Smooth muscle cell (in vitro differentiated cells): ENCODE measurements around the gene HPRT1. TPM values are rescaled to one million over a fixed set of nuclear protein-coding genes. Genes with fewer than 3 reads are reported as not detected.

ENCODE experiments used
- DNase-seq: peaks from one replicate; lab custom pipeline; 2025; ENCODE audit not compliant: unreplicated experiment; lab: John Stamatoyannopoulos, UW
- H2AFZ ChIP-seq: fragments of 200-600 bp; sonication (generic); 2 replicates; pipeline ENCODE4 v1.6.0; 2016; ENCODE audit warnings: antibody characterized with exemption, low read depth, mild to moderate bottlenecking
- H3F3A ChIP-seq: fragments of 200-600 bp; sonication (generic); 2 replicates; pipeline ENCODE4 v1.6.0; 2017; ENCODE audit warnings: antibody characterized with exemption, low read depth
- H3K27ac ChIP-seq: fragments of 200-600 bp; sonication (generic); 2 replicates; pipeline ENCODE4 v1.5.1; 2016; ENCODE audit warnings: low read depth, mild to moderate bottlenecking
- H3K27me3 ChIP-seq: fragments of 200-600 bp; sonication (generic); 2 replicates; pipeline ENCODE4 v1.6.1; 2016; ENCODE audit warnings: low read depth, mild to moderate bottlenecking
- H3K36me3 ChIP-seq: fragments of 200-600 bp; sonication (generic); 2 replicates; pipeline ENCODE4 v1.5.1; 2016; ENCODE audit warnings: low read depth
- H3K4me1 ChIP-seq: fragments of 200-600 bp; sonication (generic); 2 replicates; pipeline ENCODE4 v1.5.1; 2016; ENCODE audit warnings: low read depth
- H3K4me2 ChIP-seq: fragments of 200-600 bp; sonication (generic); 2 replicates; pipeline ENCODE4 v1.6.0; 2016; ENCODE audit warnings: mild to moderate bottlenecking
- H3K4me3 ChIP-seq: fragments of 200-600 bp; sonication (generic); 2 replicates; pipeline ENCODE4 v1.5.1; 2016; ENCODE audit warnings: mild to moderate bottlenecking
- H3K79me2 ChIP-seq: fragments of 200-600 bp; sonication (generic); 2 replicates; pipeline ENCODE4 v1.6.0; 2016; ENCODE audit warnings: low read depth, mild to moderate bottlenecking
- H3K9ac ChIP-seq: fragments of 200-600 bp; sonication (generic); 2 replicates; pipeline ENCODE4 v1.6.0; 2016; ENCODE audit warnings: low read depth
- H3K9me3 ChIP-seq: fragments of 200-600 bp; sonication (generic); replicated peaks from 2 replicates; pipeline ENCODE4 v1.5.1; 2016; ENCODE audit warnings: low read depth
- H4K20me1 ChIP-seq: fragments of 200-600 bp; sonication (generic); 2 replicates; pipeline ENCODE4 v1.6.0; 2016; ENCODE audit warnings: low read depth
- CTCF ChIP-seq: fragments of 200-600 bp; sonication (generic); IDR thresholded peaks from 2 replicates; pipeline ENCODE4 v1.5.1; 2017; ENCODE audit warnings: borderline replicate concordance, mild to moderate bottlenecking, antibody characterized with exemption; ENCODE audit not compliant: insufficient read depth, poor library complexity, severe bottlenecking
- WGBS: methylation state at CpG from one replicate; pipeline ENCODE4 v1.1.7; 2016; ENCODE audit warnings: low lambda C conversion rate; 5-methylcytosine and 5-hydroxymethylcytosine counted together
- polyA plus RNA-seq: library from polyadenylated mRNA; unstranded; fragments of >200 nt; fragmentation: Nextera tagmentation; extraction: Ambion mirVana; gene quantifications from 2 replicates; pipeline ENCODE4 v1.2.1, GENCODE V29; 2016
- total RNA-seq: library from RNA; depleted of rRNA; stranded (reverse); fragments of >200 nt; gene quantifications from 2 replicates; pipeline ENCODE4 v1.2.3, GENCODE V29; 2014

Gene HPRT1
- total RNA-seq (4.2 and 12.6 TPM in 2 replicates), polyA plus RNA-seq (16.2 and 21.1 TPM in 2 replicates)

GRCh38 chrX:134460005-134460861 is at the start of gene HPRT1:
HPRT1 (plus strand) TSS chrX:134460165; CDS start chrX:134460312, 147 bp downstream.
- Histone ChIP-seq H3K27me3 (no peaks in the 10 kb centered on the region), H3K36me3 (no peaks in the 10 kb centered on the region), H3K4me2 (peak within 1 kb of the TSS; percentile 86), H2AFZ (peak within 1 kb of the TSS; percentile 72), H4K20me1 (no peaks in the 10 kb centered on the region), H3K4me1 (no peaks in the 10 kb centered on the region), H3K9me3 (no peaks in the 10 kb centered on the region), H3K4me3 (peak within 1 kb of the TSS; percentile 64), H3F3A (no peaks in the 10 kb centered on the region), H3K27ac (no peak within 1 kb of the TSS), H3K9ac (no peak within 1 kb of the TSS), H3K79me2 (peaks cover 3% of the 10 kb centered on the region)
- TF ChIP-seq CTCF, result no peak
- WGBS, result 37% methylated on average over 49 of the region's 85 CpGs
- DNase-seq, result peak; percentile 25

- H3K4me1 ChIP-seq, result no peaks in the 10 kb centered on the region
- H2AFZ ChIP-seq, result no peak overlapping the region
- H3K4me3 ChIP-seq, result no peak overlapping the region
- no peak overlapping the region for H3K27ac ChIP-seq
- no peaks in the 10 kb centered on the region for H3F3A ChIP-seq
- H3K27me3 ChIP-seq, result no peaks in the 10 kb centered on the region
- no peak overlapping the region for H3K9ac ChIP-seq
- DNase-seq, result no peak
- no peaks in the 10 kb centered on the region for H4K20me1 ChIP-seq
- H3K9me3 ChIP-seq, result no peaks in the 10 kb centered on the region
- 86% methylated on average over 5 of the region's 5 CpGs for WGBS
- H3K79me2 ChIP-seq, result no peaks in the 10 kb centered on the region
- H3K4me2 ChIP-seq, result no peak overlapping the region
- no peaks in the 10 kb centered on the region for H3K36me3 ChIP-seq
- no peak for TF ChIP-seq CTCF
Observed at GRCh38 chrX:134416087-134416486, 43.9 kb upstream of the HPRT1 start.

- no peak overlapping the region for H3K27ac ChIP-seq
- H2AFZ ChIP-seq, result no peak overlapping the region
- no peaks in the 10 kb centered on the region for H3K36me3 ChIP-seq
- 82% methylated on average over 8 of the region's 8 CpGs for WGBS
- no peaks in the 10 kb centered on the region for H3F3A ChIP-seq
- H3K4me2 ChIP-seq, result no peak overlapping the region
- no peak overlapping the region for H3K9ac ChIP-seq
- no peaks in the 10 kb centered on the region for H3K9me3 ChIP-seq
- no peak overlapping the region for H3K4me3 ChIP-seq
- no peaks in the 10 kb centered on the region for H4K20me1 ChIP-seq
- no peaks in the 10 kb centered on the region for H3K79me2 ChIP-seq
- no peak for DNase-seq
- H3K4me1 ChIP-seq, result no peaks in the 10 kb centered on the region
- H3K27me3 ChIP-seq, result no peaks in the 10 kb centered on the region
- no peak for TF ChIP-seq CTCF
Observed at GRCh38 chrX:134418317-134419113, 41.5 kb upstream of the HPRT1 start.
